Tibial artery (tissue), 4 donors: ENCODE measurements around the gene SGSM1.

Experiments used
- DNase-seq, 2 donors: peaks; one replicate each; pipeline ENCODE4 v3.0.0-alpha.2; 2019
- H3K27ac ChIP-seq, 2 donors: fragments of 200-600 bp; sonication (generic) in 1 of 2; 1 replicate in 1 of 2; 2 replicates in 1 of 2; pipeline ENCODE4 v1.5.1; 2018 to 2019; ENCODE audit warnings: mild to moderate bottlenecking in 1 of 2
- H3K27me3 ChIP-seq, 2 donors: fragments of 200-600 bp; sonication (generic) in 1 of 2; one replicate each; pipeline versions ENCODE4 v1.5.1 to v1.6.0; 2016 to 2019
- H3K36me3 ChIP-seq, 3 donors: fragments of 200-600 bp; sonication (generic) in 2 of 3; one replicate each; pipeline ENCODE4 v1.5.1; 2016 to 2019; ENCODE audit warnings: mild to moderate bottlenecking in 2 of 3
- H3K4me1 ChIP-seq, 4 donors: fragments of 200-600 bp; sonication (generic) in 2 of 4; 1 replicate in 3 of 4; 2 replicates in 1 of 4; pipeline ENCODE4 v1.5.1; 2016 to 2019
- H3K4me3 ChIP-seq, 2 donors: fragments of 200-600 bp; sonication (generic) in 1 of 2; 1 replicate in 1 of 2; 2 replicates in 1 of 2; pipeline ENCODE4 v1.5.1; 2018 to 2019; ENCODE audit warnings: mild to moderate bottlenecking in 2 of 2
- H3K9me3 ChIP-seq, 3 donors: fragments of 200-600 bp; sonication (generic) in 1 of 3; one replicate each; pipeline ENCODE4 v1.5.1; 2016 to 2019
- intact Hi-C: fragments of 100-400 bp; cut with DNase I; formaldehyde crosslinking; loops from one replicate; pipeline ENCODE4 v1.15.0; 2023; ENCODE audit warnings: low total_unique reads
- TF ChIP-seq, protein P1 (sequence below), 2 experiments: fragments of 200-600 bp in 1 of 2; fragments of 450-650 bp in 1 of 2; IDR thresholded peaks; one replicate each; pipeline ENCODE4 v1.5.1; 2017 to 2019; ENCODE audit warnings: antibody characterized with exemption in 2 of 2, mild to moderate bottlenecking in 1 of 2, moderate library complexity in 1 of 2

SGSM1 gene

DNA sequence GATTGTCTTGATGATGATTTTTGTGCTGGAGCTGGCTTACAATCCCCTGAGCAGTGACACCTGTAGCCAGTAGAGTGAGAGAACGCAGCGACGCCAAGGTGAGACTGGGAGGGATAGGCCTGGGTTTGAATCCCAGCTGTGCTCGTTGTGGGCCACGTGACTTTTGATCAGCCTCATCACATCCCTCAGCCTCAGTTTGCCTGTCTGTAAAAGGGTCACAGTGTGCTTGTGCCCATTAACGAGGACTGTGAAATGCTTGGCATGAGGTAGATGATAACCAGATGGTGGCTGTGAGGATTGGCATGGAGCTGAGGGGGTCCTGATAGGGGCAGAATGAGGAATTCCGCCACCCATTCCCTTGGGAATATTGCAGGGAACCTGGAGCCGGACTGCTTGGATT, 156.1 kb downstream of the SGSM1 start:
- Histone ChIP-seq H3K27ac (no peak overlapping the region), H3K36me3 (no peaks in the 10 kb centered on the region), H3K4me3 (no peak overlapping the region), H3K9me3 (no peaks in the 10 kb centered on the region), H3K27me3 (no peaks in the 10 kb centered on the region), H3K4me1 (peaks cover 0 to 10% (median 6%) of the 10 kb centered on the region in 4 donors)
- intact Hi-C loops = no loop called here
- TF ChIP-seq, protein P1, sequence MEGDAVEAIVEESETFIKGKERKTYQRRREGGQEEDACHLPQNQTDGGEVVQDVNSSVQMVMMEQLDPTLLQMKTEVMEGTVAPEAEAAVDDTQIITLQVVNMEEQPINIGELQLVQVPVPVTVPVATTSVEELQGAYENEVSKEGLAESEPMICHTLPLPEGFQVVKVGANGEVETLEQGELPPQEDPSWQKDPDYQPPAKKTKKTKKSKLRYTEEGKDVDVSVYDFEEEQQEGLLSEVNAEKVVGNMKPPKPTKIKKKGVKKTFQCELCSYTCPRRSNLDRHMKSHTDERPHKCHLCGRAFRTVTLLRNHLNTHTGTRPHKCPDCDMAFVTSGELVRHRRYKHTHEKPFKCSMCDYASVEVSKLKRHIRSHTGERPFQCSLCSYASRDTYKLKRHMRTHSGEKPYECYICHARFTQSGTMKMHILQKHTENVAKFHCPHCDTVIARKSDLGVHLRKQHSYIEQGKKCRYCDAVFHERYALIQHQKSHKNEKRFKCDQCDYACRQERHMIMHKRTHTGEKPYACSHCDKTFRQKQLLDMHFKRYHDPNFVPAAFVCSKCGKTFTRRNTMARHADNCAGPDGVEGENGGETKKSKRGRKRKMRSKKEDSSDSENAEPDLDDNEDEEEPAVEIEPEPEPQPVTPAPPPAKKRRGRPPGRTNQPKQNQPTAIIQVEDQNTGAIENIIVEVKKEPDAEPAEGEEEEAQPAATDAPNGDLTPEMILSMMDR (IDR thresholded peaks at IDR 0.05) = no peak
- no peak for DNase-seq

DNA sequence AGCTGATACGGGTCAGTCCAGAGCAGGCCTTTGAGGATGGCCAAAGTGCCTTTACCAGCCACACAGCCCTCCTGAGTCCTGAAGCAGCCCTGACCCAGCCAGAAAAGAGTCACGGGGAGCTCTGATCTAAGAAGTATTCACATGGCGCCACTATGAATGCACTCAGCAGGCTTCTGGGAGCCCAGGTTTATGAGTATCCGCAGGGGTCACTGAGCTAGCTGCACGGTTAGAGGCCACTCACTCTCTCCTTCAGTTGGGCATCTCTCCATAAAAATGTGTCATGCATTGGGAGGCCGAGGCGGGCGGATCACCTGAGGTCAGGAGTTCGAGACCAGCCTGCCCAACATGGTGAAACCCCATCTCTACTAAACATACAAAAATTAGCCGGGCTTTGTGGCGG, 156.8 kb downstream of the SGSM1 start:
- no peak overlapping the region for H3K27ac ChIP-seq
- DNase-seq = no peak
- peaks cover 0 to 10% (median 6%) of the 10 kb centered on the region in 4 donors for H3K4me1 ChIP-seq

DNA sequence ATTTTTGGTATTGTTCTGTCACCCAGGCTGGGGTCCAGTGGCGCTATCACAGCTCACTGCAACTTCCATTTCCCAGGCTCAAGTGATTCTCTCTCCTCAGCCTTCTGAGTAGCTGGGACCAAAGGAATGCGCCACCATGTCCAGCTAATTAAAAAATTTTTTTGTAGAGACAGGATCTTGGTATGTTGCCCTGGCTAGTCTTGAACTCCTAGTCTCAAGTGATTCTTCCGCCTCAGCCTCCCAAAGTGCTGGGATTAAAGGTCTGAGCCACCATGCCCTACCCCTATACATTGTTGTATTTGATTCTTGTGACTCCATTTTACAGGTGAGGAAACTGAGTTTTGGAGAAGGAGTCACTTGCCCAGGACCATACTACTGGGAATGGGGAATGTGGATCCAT, 158.4 kb downstream of the SGSM1 start:
- Histone ChIP-seq H3K27me3 (no peaks in the 10 kb centered on the region), H3K27ac (no peak overlapping the region), H3K4me3 (no peak overlapping the region), H3K9me3 (no peaks in the 10 kb centered on the region), H3K36me3 (no peaks in the 10 kb centered on the region), H3K4me1 (peaks cover 0 to 11% (median 6%) of the 10 kb centered on the region in 4 donors)
- intact Hi-C loops = no loop called here
- TF ChIP-seq, protein P1 (IDR thresholded peaks at IDR 0.05) = no peak
- DNase-seq = no peak

More for the DNA sequence above, 156.8 kb downstream of the SGSM1 start:
- H3K4me3 ChIP-seq = no peak overlapping the region
- no peaks in the 10 kb centered on the region for H3K27me3 ChIP-seq
- H3K36me3 ChIP-seq = no peaks in the 10 kb centered on the region
- H3K9me3 ChIP-seq = no peaks in the 10 kb centered on the region
- intact Hi-C loops = no loop called here
- TF ChIP-seq, protein P1 (IDR thresholded peaks at IDR 0.05) = no peak

DNA sequence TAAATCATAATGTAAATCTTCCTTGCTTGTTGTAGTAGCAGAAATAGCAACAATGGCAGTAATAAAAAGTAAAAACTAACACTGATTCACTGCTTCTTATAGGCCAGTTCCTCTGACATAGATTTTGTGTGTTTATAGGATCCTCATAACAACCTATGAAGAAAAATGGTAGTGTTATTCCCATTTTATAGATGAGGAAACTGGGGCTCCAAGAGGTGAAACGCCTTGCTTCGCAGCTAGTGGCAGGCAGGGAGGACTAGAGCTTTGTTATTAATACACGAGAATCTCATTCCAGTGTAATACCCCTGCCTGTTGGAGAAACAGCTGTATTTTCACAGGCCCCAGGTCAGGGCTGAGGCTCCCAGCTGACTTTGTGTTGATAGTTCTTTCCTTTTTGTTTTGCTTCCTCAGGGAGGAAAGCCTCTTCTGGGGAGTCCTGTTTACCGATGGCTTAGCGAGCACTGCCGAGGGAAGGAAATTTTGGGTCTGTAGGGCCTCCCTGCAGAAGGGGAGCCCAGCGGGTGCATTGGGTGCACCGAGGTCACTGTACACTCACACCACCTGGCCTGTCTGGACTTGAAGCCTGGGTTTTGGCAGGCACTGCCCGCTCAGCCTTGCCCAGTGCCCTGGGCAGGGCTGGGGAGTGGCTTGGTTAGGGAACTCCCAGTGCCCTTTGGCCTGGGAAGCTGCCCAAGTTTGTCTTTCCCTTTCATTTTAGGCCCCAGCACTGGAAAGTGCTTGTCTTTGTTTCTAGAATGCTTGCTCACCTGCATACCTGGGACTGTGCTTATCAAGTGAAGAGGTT, 160.0 kb downstream of the SGSM1 start:
- Histone ChIP-seq H3K9me3 (no peaks in the 10 kb centered on the region), H3K27ac (peak overlapping the region in 1 of 2 donors; percentile 37), H3K36me3 (no peaks in the 10 kb centered on the region), H3K4me1 (peaks cover 0 to 19% (median 10%) of the 10 kb centered on the region in 4 donors), H3K27me3 (no peaks in the 10 kb centered on the region), H3K4me3 (no peak overlapping the region)
- TF ChIP-seq, protein P1 (IDR thresholded peaks at IDR 0.05) = no peak
- intact Hi-C loops = no loop called here
- no peak for DNase-seq

DNA sequence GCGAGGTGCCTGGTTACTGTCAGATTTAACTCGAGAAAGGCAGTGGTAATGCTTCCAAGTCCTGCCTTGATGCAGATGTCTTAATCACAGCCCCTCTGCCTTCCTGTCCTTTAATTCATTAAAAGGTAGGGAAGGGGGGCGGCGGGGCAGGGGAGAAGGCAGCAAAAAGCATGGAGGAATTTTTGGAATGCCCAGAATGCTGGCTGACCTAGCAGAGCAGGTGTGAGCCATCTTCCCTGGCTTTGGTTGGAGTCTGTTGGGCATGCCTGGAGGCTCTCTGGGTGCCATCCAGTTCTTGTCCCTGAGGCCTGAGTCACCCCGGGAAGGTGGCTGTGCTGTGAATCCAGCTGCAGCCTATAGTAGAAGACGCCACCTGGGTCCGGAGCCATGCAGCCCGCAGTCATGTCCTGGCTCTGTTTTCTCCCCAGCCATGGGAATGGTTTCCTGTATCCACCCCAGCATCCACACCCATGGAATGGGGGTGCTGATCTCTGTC, 162.1 kb downstream of the SGSM1 start:
- TF ChIP-seq, protein P1 (IDR thresholded peaks at IDR 0.05) = no peak
- peaks cover 0 to 19% (median 10%) of the 10 kb centered on the region in 4 donors for H3K4me1 ChIP-seq
- intact Hi-C loops = no loop called here
- no peaks in the 10 kb centered on the region for H3K36me3 ChIP-seq
- no peak overlapping the region for H3K27ac ChIP-seq
- H3K27me3 ChIP-seq = no peaks in the 10 kb centered on the region
- no peak overlapping the region for H3K4me3 ChIP-seq
- H3K9me3 ChIP-seq = no peaks in the 10 kb centered on the region
- no peak for DNase-seq
